ENCODE data around the gene SPSB1.

Gene SPSB1

DNA sequence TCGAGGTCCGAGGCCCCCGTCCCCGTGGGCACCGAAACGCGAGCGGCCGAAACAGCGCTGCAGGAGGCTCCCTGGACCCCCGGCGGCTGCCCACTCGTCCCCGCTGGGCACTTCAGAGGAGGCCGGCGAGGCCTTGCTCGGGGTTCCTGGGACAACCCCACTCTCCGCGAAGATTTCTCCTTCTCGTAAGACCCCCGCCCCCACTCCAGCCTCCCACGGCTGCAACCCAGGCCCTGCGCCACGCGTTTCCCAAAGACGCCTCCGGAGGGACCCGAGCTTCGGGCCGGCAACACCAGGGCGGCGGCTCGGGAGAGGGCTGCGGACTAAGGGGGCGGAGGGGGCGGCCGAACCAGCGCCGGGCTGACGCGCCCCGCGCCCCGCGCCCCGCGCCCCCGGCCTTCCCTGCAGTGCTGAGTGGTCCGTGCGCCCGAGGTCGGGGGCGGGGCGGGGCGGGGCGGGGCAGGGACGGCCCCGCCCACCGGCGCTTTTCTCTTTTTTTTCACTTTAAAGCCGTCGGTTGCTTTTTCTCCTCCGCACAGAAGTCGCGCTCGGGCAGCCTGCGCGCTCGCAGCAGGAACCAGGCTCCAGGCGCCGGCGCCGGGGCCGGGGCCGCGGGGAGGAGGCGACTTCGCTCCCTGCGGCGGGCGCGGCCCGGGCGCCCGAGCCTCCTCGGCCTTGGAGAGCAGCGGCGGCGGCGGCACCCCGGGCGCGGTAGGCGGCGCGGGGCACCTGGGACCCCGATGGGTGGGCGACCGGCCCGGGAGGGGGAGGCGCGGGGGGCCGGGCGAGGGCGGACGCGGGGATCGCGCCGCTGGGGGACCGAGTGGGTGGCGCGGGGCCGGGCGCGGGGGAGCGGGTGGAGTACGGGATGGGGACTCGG lies at the start of gene SPSB1:
Gene SPSB1 (plus strand): TSS at position 534 of the 880 bp plus-strand sequence. CDS start 62,998 bp downstream, outside the sequence.
- no peak for DNase-seq

DNA sequence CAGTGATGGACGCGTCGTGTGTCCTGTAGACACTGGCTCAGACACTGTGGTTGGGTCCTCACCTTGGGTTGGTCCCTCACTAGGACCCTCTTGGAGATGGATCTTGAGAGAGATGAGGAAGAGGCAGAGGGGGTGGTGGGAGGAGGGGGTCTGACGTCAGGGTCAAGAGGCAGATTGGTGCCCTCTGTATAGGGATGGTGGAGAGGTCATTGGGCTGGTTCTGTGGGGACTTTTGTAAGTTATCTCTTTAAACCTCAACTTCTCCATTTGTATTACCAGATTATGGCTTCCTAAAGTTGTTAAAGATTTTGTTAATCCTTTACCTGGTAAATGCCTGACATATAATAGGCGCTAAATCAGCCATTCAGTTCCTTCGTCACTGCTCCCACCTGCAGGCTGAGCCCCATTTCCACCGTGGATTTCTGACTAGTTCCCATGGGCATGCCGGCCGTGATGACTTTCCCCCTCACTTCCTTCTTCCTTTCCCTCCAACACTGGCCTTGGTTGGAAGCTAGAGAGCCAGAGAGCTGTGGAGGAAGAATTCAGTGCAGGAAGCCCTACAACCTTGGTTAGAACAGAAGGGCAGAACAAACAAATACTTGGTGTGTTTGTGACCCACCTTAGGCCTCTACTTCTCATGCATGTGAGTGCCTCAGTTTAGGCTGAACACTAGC lies 49.5 kb upstream of the SPSB1 start:
- DNase-seq: no peak

DNA sequence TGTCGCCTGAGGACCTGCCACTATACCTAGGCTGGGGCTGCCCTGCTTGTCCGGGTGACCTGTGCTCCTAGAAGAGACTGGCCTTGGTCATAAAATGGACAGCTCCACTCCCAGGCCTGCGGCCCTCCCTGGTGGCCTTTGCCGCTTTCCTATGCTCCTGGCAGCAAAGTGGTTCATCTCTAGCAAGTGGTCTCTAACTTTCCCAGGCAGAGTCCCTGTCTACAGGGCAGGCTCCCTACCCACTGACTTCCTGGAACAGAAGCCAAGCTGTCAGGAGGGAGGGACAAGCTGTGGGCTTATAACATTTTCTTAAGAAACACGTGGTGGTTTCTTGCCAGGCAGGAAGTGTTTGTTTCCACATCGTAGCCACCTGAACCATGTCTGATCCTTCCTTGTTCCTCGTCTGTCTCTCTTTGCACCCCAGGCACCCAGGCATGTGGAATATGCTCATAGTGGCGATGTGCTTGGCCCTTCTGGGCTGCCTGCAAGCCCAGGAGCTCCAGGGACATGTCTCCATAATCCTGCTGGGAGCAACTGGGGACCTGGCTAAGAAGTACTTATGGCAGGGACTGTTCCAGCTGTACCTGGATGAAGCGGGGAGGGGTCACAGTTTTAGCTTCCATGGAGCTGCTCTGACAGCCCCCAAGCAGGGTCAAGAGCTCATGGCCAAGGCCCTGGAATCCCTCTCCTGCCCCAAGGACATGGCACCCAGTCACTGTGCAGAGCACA lies 48.0 kb upstream of the SPSB1 start:
- no peak for DNase-seq

DNA sequence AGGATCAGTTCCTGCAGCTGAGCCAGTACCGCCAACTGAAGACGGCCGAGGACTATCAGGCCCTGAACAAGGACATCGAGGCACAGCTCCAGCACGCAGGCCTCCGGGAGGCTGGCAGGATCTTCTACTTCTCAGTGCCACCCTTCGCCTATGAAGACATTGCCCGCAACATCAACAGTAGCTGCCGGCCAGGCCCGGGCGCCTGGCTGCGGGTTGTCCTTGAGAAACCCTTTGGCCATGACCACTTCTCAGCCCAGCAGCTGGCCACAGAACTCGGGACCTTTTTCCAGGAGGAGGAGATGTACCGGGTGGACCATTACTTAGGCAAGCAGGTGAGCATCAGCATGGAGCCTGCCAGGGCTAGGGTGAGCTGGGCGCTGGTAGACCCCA lies 47.5 kb upstream of the SPSB1 start:
- no peak for DNase-seq

DNA sequence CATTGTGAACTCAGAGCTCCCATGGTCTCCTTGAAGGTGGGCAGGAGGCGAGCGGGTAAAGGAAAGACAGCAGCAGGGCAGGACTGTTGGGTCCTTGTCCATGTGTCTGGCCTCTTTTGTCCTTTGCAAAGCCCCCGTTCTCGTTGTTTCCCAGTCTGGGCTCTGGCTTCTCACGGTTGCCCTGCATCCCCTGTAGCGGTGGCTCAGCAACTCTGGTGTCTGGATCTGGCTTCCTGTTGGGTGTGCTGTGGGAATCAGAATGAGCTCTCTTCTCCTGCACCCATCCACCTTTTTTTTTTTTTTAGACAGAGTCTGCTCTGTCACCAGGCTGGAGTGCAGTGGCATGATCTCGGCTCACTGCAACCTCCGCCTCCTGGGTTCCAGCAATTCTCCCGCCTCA lies 47.0 kb upstream of the SPSB1 start:
- DNase-seq: no peak

DNA sequence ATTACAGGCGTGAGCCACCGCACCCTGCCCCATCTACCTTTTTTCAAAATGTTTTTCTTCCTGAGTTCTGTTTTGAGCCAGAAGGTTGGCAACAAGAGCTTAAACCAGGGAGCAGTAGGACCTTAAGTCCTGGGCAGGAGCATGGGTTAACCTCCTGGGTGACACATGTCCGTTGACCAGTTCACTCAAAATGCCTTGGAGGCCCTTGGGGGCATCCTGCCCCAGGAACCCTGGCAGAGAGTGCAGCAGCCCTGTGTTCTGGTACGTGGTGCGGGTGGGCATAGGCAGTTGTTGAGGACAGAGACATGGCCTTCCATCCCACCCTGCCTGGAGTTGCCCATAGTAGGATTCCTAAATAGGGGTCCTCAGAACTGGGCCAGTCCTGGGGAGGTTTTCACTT lies 46.5 kb upstream of the SPSB1 start:
- no peak for DNase-seq

DNA sequence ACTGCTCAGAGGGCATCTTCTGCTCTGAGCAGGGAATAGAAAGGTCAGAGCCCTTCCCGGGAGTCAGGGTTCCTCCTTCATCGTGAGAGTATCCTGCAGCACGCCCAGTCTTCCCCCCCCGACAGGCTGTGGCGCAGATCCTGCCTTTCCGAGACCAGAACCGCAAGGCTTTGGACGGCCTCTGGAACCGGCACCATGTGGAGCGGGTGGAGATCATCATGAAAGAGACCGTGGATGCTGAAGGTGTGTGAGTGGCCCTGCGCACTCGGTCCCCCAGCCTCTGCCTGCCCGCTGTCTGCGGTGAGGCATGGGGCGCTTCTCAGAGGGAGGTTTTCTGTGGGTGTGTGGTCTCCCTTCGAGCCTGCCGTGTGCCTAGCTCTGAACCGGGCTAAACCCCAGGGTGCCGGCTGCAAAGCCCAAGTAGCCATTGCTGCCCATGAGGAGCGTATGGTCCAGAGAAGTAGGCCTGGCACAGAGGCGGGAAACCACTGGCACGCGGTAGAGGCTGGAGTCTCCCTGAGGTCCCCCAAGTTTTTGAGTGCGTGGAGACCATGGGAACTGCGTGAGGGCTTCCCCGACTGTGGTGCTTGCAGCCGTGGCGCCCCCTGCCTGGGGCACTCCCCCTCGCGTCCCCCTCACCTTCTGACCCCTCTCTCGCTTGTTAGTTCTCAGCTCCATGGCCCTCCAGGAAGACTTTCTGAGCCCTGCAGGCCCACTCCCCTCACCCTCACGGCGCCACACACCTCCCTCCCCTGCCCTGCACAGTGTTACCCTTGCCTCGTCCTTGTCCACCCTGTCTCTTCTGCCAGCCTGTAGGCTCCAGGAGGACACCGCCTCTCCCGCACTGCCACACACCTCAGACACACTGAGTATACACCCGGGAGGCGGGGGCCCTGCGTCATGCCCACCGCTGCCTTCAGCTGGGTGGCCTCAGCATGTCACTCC lies 45.6 kb upstream of the SPSB1 start:
- DNase-seq: no peak

DNA sequence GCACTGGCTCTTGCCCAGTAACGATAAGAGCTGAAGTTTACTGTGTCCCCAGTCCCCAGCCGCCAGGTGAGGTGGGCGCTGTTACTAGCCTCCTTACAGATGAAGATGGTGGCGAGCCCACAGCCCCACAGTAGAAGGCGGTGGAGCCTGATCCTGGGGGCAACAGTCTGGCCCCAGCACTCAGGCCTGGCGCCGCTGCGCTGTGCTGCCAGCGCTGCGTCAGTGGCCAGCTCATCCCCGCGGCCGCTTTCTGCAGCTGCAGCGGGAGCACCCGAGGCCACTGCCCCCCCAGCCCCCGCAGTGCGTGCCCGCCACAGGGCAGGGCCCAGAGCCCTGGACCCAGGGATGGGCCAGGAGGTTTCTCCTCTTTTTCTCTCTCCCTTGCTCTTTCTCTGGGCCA lies 44.8 kb upstream of the SPSB1 start:
- no peak for DNase-seq

DNA sequence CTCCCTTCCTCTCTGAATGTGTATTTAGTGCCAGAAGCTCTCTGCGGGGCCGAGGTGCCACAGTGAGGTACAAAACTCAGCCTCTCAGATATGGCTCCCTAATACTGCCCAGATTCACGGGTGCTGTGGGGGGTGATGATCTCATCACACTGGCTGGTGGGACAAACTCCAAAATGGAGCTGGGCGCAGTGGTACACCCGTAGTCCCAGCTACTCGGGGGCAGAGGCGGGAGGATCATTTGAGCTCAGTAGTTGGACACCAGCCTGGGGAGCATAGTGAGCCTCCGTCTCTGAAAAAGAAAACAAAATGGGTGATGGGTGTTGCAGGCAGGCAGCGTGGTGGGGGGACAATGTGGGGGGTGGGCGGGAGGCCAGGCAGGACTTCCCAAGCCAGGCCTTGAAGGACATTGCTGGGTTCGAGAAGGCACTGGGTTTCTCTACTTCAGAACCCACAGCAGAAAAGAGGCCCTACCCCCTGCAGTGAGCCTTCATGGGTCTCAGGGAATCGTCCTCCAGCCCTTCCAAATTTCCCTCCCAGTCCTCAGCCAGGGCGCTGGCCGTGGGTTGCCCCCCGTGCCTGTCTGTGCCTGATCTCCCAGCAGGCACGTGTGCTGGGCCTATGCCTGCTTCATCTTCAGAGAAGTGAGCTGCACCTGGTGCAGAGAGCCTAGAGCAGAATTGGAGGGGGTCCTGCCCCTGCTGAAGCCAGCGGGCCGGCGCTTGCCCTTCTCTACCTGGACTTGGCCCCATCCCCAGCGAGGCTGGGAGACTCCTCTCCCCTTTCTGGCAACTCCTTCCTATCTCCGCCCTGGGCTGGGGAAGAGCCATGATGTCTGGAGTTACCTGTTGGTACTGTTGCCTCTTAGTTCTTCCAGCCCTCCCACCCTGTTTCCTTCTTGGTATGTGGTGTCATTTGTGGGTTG lies 44.1 kb upstream of the SPSB1 start:
- DNase-seq: no peak

DNA sequence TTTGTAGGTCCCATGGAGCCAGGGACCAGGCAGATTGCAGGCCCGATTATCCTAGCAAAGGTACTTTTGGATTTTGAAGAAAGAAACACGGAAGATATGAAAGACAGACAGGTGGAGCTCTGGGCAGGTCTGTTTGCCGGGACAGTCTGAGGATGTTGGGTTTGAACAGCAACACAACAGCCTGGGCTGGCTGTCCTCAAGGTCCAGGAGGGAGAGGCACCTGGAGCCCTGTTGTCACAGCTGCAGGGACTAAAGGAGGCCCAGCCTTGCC lies 43.5 kb upstream of the SPSB1 start:
- DNase-seq: no peak

DNA sequence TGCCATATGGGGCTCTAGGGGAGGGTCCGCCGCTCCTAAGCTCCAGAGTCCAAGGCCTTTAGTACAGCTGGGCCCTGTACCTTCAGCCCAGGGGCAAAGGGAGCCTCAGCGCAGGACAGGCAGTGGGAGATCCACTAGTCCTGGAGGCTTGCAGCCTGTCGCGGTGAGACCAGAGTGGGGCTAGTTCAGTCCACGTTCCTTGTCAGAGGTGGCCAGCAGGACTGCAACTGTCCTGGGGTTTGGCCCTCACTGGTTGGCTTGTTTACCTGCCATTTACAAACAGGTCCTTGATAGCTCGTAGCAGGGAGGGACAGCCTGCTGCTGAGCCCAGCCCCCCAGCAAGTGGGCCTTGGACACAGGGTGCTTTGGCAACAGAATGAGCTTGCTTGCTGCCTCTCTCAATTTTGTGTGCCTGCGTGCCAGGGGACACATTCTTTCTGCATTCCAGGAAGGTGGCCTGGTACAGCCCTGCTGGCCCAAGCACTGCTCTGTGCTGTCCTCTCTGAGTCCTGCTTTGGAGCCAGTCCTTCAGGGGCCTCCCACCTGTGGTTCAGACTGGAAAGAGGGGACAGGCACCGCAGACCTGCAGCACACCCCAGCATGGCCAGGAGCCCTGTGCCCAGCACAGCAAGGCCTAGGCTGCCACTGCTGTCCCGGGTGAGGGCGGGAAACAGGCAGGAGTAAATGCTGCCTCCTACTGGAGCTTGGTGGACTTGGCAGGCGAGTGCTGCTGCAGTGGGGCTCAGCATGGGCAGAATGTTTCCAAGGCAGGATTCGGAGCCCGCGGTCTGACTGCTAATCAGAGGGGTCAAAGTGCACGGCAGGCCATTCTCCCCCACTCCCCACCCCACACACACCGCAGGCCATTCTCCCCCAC lies 42.9 kb upstream of the SPSB1 start:
- DNase-seq: no peak

DNA sequence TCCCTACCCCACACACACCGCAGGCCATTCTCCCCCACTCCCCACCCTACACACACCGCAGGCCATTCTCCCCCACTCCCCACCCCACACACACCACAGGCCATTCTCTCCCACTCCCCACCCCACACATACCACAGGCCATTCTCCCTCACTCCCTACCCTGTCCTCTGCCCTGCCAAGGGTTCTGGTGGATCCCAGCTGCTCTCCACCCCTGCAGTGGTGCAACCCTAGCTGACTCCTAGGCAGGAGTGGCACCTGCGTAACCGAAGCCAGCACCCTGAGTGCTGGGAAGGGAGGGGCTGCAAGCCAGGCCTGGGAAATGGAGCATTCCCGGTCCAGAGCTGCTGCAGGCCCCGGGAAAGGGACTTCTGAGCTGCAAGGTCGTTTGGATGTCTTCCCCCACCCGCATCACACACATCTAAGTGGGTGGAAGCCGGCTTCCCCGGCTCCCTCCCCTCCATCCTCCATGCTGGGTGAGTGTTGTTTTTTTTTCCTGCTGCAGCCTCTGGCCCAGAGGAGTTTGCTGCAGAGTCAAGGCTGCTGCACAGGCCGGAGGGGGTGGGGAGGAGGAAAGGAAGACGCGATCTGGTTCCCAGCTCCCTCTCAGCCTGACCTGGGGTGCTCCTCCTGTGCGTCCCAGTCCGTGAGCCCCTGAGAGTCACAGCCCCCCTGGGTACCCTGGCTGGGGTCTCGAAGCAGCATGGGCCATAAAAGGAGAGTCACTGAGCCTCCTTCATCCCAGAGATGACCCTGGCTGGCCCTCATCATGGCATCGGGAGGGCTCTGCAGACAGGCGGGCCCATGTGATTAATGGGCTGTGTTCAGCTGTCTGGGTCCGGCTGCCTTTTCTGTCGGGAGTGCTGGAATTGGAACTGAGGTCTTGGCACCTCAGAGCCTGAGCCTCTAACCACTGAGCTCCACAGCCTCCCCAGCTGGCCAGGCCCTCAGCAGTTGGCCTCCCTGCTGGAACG lies 42.0 kb upstream of the SPSB1 start:
- DNase-seq: no peak

DNA sequence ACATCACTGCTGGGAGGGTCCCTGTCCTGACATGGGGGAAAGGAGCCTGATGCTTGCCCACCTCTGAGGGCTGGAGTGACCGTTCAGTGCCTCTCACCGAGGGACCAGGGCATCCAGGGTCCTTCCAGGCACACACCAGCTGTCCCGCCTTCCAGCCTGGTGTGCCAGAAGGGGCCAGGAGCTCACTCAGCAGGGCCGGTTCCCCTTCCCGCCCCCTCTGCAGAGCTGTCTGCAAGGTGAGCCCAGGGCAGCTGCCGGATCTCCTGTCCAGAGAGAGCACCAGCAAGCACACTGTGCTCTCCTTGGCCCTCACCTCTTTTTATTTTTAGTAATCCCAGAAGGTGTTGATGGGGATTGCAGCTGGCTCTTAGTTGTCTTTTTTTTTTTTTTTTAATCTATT lies 41.2 kb upstream of the SPSB1 start:
- no peak for DNase-seq

DNA sequence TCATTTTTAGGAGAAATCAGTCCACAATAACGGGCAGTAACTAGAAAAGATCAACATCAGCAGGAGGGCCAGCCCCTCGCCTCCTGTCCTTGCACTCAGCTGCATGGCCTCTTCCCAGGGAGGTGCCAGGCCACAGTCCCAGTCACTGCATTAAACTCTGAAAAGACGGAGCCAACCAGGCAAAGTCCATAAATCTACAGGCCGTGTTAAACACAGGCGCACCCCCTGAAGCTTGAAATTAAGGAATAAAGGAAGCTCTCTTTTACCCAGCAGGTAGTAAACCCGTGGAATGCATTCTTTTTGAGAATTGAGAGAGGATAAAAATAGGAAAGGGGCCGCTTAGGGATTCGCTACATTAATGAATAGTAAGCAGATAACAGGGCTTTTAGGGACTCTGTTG lies 39.7 kb upstream of the SPSB1 start:
- no peak for DNase-seq

DNA sequence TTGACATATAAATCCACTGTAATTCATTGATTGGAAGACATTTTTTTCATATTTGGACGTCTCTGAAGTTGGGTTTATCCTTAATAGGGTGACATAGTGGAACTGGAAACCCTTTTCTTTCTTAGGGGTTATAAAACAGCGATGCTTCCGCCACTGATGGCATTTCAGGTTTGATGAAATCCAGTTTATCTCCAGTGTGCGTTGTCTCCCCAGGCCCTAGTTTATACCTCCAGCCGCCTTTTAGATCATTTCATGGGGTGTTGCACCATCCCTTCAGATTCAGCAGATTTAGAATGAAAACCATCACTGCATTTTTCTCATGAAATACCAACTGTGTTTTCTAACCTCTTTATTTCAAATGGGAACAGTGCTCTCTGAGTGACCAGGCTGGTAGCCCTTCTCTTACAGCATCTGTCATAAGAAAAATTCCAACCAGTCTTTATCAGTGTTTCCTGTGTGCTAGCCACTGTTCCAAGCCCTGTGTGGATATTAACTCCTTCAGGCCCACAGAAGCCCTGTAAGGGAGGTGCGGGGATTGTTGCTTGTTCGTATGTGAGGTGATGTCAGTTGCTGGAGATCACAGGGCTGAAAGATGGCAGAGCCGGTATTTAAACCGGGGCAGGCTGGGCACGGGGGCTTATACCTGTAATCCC lies 39.1 kb upstream of the SPSB1 start:
- no peak for DNase-seq

DNA sequence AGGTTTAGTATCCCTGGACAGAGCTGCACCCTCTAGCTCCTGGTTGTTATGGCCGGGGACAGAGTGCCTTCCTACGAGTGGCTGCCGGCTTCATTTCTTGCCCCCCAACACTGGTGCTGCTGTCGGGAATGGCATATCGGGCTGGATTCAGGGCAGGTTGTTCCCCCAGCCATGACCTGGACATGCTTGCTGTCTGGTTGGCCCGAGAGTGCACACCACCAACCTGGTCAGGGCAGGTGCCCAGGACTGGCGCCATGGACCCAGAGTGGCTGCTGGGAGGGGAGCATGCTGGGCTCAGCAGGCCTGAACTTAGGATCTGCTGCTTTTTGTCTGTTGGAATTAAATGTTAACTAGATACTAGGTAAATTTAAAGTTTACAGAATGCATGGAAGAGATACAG lies 36.4 kb upstream of the SPSB1 start:
- no peak for DNase-seq

DNA sequence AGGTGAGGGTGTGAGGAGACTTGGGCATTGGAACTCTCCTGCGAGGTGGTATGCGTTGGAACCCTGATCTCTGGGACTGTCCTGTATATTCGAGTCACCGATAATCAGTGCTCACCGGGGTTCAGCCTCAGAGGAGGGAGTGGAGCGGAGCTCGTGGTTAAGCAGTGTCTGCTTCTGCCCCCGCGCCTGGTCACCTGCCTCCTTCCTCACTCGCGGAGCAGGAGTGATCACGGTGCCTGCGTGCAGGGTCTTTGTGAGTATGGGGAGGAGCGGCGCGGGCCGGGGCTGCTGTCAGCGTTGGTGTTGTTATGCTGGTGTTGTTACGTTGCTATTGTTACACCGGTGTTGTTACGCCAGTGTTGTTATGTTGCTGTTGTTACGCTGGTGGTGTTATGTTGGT lies 34.8 kb upstream of the SPSB1 start:
- DNase-seq: no peak

DNA sequence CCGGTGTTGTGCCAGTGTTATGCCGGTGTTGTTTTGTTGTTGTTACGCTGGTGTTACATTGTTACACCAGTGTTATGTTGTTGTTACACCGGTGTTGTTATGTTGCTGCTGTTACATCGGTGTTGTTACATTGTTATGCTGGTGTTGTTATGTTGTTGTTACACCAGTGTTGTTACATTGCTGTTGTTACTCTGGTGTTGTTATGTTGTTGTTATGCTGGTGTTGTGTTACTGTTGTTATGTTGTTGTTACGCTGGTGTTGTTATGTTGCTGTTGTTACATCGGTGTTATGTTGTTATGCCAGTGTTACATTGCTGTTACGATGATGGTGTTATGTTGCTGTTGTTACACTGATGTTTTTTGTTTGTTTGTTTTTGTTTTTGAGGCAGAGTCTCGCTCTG lies 34.1 kb upstream of the SPSB1 start:
- DNase-seq: no peak

Measured in NCI-H1048 (cell line).